ENCODE results near the gene MRC2.
"Not testable (repeated sequence)": the region's sequence is repeated elsewhere in the genome, so short reads cannot be mapped to it uniquely, and the experiment has no call there.

Gene MRC2

DNA sequence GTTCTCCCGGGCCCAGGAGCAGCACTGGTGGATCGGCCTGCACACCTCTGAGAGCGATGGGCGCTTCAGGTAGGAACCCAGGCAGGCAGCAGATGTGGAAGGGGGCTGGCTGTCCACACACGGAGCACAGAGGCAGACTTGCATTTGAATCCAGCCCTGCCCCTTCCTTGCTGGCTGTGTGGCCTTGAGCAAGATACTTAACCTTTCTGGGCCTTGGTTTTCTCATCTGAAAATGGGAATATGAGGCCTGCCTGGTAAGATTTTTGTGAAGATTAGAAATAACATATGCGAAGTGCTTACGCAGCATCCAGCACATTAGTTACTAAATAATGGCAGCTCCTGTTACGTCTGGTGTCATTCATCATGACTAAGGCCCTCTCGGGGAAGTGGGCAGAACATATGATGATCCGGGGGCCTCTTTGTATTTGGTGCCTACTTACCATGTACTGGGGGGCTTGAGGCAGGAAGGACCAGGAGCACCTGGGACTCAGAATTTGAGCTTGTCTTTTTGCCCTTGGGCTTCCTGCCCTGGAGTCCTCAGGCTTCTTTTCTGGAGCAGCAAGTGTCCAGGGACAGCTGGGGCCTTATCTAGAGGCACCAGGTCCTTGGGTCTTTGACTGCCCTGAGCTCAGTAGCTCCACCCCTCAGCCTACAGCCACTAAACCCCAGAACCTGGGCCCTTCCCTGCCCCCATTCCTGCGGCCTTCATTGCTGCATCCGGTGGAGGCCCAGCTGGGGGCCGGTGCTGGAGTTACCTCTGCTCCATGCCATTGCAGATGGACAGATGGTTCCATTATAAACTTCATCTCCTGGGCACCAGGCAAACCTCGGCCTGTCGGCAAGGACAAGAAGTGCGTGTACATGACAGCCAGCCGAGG is 53.8 kb downstream of the MRC2 start:
- no peak for DNase-seq (ENCODE audit: low read depth)

DNA sequence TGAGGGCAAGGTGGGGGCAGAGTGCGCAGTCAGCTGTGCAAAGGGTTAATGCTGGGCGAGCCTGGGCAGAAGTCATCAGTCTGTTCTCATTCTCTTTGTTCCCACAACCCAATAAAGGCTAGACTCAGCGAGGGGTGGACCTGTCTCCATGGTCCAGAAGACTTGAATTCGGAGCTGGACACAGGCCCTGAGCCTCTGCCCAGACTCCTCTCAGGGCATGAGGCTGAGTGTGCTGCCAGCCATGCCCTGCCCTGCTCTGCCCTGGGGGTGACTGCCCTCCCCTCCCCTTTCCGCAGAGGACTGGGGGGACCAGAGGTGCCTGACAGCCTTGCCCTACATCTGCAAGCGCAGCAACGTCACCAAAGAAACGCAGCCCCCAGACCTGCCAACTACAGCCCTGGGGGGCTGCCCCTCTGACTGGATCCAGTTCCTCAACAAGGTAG is 54.5 kb downstream of the MRC2 start:
- DNase-seq (ENCODE audit: low read depth): no peak

GRCh38 chr17:62684179-62684578 is 56.7 kb downstream of the MRC2 start:
- no peak for DNase-seq (ENCODE audit: low read depth)

DNA sequence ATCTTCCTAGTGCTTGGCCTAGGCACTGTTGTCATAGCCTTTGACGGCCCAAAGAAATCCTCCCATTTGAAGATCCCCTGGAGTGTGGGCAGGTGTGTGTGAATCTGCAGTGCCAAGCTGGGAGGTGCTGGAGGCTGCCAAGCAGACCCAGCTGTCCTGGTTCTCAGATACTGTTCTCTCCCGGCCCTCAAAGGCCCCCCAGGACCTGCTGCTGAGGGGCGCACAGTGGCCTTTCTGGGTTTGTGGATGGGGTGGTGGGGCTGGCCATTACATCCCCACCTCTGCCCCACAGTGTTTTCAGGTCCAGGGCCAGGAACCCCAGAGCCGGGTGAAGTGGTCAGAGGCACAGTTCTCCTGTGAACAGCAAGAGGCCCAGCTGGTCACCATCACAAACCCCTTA is 60.5 kb downstream of the MRC2 start:
- DNase-seq (ENCODE audit: low read depth): no peak

DNA sequence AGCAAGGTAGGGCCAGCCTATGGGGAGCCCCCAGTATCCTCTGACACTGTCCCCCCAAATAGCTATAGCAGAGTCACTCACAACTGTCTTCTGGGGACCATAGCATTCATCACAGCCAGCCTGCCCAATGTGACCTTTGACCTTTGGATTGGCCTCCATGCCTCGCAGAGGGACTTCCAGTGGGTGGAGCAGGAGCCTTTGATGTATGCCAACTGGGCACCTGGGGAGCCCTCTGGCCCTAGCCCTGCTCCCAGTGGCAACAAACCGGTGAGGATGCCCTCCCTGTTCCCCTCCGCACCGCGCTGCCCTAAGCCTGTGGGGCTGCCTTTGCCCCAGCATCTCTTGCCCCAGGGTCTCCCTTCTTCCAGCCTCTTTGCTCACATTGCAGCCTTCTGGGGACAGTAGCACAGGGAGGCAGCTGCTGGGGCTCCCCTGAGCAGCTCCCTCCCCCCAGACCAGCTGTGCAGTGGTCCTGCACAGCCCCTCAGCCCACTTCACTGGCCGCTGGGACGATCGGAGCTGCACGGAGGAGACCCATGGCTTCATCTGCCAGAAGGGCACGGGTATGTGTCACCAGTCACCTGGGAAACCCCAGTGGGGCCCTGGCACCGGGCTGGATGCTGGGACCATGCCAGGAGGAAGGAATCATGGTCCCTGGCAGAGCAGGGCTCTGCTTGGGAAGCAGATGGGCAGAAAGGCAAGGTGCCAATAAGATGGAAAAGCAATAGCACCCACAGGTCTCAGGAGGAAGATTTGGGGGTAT is 61.1 kb downstream of the MRC2 start:
- DNase-seq (ENCODE audit: low read depth): no peak

DNA sequence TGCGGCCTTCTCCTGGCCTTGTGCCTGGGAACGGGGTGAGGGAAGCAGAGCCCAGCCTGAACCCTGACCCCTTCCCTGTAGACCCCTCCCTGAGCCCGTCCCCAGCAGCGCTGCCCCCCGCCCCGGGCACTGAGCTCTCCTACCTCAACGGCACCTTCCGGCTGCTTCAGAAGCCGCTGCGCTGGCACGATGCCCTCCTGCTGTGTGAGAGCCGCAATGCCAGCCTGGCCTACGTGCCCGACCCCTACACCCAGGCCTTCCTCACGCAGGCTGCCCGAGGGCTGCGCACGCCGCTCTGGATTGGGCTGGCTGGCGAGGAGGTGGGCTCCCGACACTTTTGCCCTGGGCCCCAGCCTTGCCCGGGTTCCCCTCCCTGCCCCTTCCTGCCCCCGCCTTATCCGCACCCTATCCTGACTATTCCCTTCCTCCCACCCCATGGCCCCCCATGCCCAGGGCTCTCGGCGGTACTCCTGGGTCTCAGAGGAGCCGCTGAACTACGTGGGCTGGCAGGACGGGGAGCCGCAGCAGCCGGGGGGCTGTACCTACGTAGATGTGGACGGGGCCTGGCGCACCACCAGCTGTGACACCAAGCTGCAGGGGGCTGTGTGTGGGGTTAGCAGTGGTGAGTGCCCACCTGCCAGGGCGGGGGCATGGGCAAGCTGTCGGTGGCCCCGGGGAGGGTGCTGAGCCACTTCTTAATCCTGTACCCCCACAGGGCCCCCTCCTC is 62.1 kb downstream of the MRC2 start:
- no peak for DNase-seq (ENCODE audit: low read depth)

DNA sequence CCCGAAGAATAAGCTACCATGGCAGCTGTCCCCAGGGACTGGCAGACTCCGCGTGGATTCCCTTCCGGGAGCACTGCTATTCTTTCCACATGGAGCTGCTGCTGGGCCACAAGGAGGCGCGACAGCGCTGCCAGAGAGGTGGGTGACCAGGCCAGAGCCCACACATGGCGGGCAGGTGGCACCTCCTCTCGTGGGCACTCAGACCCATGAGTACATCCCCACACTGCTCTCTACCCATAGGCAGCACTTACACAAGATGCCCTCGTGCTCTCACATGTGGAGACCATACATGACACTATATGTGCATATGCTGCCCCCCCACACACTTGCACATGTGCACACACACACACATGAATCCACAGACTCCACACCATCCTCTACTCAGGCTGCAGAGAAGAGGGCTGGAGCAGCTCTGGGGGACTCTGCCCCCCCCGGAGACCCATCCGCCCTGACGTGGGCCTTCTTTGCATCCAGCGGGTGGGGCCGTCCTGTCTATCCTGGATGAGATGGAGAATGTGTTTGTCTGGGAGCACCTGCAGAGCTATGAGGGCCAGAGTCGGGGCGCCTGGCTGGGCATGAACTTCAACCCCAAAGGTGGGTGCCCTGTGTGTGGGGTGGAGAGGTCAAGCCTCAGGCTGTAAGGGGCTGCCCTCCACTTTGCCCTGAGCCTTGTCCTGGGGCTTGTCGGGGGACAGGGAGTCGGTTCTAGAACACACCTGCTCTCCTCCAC is 62.9 kb downstream of the MRC2 start:
- no peak for DNase-seq (ENCODE audit: low read depth)

DNA sequence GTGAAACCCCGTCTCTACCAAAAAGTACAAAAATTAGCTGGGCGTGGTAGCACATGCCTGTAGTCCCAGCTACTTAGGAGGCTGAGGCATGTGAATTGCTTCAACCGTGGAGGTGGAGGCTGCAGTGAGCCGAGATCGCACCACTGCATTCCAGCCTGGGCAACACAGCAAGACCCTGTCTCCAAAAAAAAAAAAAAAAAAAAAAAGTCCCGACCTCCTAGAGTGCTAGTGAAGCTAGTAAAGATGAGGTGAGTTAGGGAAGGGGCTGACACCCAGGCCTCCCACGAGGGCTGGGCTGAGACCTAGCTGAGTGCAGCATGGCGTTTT is 64.1 kb downstream of the MRC2 start:
- DNase-seq (ENCODE audit: low read depth): not testable (repeated sequence)

DNA sequence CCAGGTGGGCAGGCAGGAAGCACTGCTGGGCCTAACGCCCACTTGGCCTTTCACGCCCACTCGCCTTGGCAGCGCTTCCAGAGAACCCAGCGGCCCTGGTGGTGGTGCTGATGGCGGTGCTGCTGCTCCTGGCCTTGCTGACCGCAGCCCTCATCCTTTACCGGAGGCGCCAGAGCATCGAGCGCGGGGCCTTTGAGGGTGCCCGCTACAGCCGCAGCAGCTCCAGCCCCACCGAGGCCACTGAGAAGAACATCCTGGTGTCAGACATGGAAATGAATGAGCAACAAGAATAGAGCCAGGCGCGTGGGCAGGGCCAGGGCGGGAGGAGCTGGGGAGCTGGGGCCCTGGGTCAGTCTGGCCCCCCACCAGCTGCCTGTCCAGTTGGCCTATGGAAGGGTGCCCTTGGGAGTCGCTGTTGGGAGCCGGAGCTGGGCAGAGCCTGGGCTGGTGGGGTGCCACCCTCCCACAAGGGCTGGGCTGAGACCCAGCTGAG is 64.7 kb downstream of the MRC2 start:
- DNase-seq (ENCODE audit: low read depth): no peak

DNA sequence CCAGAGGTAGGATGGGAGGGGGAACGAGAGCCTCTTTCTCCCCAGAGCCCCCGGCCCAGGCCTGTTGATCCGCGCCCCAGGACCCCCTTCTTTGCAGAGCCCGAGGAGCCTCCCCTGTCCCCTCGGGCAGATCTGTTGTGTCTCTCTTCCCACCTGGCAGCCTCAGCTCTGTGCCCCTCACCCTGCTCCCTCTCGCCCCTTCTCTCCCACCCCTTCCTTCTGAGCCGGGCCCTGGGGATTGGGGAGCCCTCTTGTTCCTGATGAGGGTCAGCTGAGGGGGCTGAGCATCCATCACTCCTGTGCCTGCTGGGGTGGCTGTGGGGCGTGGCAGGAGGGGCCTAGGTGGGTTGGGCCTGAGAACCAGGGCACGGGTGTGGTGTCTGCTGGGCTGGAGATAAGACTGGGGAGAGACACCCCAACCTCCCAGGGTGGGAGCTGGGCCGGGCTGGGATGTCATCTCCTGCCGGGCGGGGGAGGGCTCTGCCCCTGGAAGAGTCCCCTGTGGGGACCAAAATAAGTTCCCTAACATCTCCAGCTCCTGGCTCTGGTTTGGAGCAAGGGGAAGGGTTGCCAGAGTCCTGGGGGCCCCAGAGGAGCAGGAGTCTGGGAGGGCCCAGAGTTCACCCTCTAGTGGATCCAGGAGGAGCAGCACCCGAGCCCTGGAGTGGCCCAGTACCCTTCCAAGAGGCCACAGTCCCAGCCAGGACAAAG is 65.4 kb downstream of the MRC2 start:
- DNase-seq (ENCODE audit: low read depth): no peak

DNA sequence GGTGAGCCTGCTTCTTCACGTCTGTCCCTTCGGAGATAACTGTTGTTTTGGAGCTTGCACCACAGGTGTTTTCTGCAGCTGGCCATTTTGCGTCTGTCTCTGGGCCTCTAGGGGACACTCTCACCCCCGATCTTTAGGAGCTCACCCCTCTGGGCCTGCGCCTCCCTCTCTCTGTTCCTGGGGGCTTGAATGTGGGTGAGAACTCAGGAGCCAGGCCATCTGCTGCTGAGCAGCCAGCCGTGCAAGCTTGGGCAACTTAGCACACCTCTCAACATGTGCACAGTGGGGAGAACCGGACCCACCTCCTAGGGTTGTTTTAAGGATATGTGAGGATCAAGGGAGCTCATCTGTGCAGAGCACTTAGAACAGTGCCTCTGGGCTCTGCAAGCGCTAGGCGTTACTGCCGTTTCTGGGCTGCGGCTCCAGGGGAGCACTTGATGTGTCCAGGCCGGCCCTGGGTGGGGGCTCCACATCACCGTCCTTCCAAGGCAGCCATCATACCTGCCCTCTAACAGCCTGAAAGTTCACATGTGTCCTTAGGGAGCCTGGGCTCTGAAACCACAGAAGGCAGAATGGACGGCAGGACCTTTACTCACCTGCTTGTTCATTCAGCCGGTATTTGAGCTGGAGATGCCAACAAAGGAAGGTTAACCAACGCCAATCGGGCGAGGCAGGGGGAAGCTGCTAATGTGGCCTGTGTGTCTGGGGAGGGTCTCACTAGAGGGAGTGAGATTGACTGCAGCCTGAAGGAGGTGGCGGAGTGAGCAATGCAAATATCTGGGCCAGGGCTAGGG is 66.3 kb downstream of the MRC2 start:
- DNase-seq (ENCODE audit: low read depth): no peak

DNA sequence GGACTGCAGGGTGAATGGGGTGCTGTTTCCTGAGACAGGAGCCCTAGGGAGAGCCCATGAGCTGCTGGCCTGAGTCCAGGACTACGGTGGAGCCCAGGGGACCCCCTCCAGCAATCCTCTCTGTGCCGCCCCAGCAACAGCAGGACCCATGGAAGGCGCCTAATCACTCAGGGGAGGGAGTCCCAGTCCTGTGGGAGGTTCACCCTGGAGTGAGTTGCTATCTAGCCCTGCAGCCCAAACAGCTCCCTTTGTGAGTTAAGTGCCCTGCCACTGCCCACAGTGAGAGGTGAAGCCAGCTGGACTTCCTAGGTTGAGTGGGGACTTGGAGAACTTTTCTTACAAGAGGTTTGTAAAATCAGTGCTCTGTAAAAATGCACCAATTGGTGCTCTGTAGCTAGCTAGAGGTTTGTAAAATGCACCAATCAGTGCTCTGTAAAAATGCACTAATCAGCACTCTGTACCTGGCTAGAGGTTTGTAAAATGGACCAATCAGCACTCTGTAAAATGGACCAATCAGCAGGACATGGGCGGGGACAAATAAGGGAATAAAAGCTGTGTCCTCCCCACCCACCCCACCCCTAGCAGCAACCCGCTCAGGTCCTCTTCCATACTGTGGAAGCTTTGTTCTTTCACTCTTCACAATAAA is 67.7 kb downstream of the MRC2 start:
- not testable (repeated sequence) for DNase-seq (ENCODE audit: low read depth)

GRCh38 chr17:62696256-62696655 is 68.8 kb downstream of the MRC2 start:
- no peak for DNase-seq (ENCODE audit: low read depth)

DNA sequence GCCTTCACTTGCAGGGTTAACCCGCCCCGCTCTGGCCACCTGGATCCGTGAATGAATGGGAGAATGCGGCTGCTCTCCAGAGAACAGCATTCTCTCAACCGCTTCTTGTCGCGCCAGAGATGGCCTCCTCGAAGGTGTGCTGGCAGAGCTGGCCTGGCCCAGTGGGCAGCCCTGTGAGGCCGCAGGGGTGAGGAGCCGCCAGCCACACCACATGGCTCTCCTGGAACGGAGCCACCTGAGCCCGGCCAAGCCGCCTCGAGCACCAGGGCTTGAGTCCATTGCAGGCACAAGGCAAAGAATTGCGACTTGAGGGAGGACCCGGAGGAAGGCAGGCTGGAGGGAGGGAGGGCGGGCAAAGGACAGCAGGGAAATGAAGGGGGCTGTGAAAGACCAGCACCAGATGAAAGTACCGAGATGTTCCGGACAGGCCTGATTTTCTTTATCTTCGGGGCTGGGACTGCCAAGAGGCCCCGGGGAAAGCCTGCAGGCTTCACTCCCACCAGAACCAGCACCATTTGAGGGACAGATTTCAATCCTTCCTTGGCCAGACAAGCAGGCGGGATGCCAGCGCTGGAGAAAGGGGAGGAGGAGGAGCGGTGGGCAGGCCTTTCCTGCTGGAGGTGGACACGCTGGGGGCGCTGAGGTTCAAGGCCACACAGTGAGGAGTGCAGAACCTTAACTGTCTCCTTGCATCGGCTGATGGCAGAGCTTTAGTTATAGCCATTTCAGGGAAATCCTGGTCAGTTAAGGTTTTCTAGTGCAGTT is 69.4 kb downstream of the MRC2 start:
- DNase-seq (ENCODE audit: low read depth): no peak

GRCh38 chr17:62698459-62698858 is 71.0 kb downstream of the MRC2 start:
- not testable (repeated sequence) for DNase-seq (ENCODE audit: low read depth)

- DNase-seq (ENCODE audit: low read depth): no peak
Observed at GRCh38 chr17:62700964-62701705, 73.7 kb downstream of the MRC2 start.

GRCh38 chr17:62701706-62702085 is 74.2 kb downstream of the MRC2 start:
- DNase-seq (ENCODE audit: low read depth): no peak

DNA sequence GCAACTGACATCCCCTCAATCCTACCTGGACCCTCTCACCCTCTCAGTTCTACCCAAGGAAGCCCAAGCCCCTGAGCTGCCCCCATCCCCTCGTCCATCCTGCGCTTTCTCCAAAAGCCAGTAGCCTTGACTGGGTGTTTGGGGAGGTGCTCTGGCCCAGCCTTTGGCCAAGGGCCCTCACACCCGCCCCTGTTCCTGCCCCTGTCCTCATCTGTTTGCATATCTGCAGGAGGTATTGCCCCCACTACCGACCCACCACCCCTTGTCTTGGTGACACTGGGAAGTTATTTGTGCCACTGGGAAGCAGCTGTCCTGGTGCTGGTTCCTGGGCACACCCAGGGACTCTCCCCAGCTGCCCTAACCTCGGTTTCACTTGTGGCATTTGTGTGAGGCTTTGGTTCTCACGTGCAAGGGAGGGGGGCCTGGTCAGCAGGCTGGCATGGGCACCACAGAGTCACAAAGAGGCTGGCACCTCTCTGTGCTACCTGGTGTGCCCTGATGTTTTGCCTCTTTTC is 75.3 kb downstream of the MRC2 start:
- no peak for DNase-seq (ENCODE audit: low read depth)

All from fibroblast of the conjunctiva (primary cell).